ENCODE results near the gene ATXN1.

Gene ATXN1

DNA sequence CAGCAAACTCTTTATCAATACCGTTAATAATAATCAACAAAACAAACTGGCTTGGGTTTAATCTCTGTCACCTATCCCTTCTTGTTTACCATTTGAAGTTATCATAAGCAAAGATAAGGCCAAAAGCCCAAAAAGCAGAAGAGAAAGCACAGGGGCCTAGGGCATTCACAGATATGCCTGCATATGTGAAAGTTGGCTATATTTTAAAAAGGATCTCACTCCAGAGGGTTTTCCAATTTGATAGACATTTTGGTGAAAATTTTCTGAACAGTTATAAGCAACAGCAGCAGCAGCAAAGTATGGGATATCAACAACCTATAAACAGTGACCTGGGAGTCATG, 101.1 kb downstream of the ATXN1 start:
- no peak for DNase-seq
- H3K4me1 Mint-ChIP-seq = peaks cover 28% of the 10 kb centered on the region
- H3K9me3 Mint-ChIP-seq = peaks cover 13% of the 10 kb centered on the region
- no peak overlapping the region for H3K4me3 Mint-ChIP-seq
- H3K36me3 Mint-ChIP-seq (ENCODE audit: low read depth) = peaks cover 11% of the 10 kb centered on the region
- no peaks in the 10 kb centered on the region for H3K27me3 Mint-ChIP-seq (ENCODE audit: low read depth, poor library complexity)
- H3K27ac Mint-ChIP-seq = no peak overlapping the region
- TF ChIP-seq, protein P1, sequence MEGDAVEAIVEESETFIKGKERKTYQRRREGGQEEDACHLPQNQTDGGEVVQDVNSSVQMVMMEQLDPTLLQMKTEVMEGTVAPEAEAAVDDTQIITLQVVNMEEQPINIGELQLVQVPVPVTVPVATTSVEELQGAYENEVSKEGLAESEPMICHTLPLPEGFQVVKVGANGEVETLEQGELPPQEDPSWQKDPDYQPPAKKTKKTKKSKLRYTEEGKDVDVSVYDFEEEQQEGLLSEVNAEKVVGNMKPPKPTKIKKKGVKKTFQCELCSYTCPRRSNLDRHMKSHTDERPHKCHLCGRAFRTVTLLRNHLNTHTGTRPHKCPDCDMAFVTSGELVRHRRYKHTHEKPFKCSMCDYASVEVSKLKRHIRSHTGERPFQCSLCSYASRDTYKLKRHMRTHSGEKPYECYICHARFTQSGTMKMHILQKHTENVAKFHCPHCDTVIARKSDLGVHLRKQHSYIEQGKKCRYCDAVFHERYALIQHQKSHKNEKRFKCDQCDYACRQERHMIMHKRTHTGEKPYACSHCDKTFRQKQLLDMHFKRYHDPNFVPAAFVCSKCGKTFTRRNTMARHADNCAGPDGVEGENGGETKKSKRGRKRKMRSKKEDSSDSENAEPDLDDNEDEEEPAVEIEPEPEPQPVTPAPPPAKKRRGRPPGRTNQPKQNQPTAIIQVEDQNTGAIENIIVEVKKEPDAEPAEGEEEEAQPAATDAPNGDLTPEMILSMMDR (IDR thresholded peaks at IDR 0.05) = no peak

DNA sequence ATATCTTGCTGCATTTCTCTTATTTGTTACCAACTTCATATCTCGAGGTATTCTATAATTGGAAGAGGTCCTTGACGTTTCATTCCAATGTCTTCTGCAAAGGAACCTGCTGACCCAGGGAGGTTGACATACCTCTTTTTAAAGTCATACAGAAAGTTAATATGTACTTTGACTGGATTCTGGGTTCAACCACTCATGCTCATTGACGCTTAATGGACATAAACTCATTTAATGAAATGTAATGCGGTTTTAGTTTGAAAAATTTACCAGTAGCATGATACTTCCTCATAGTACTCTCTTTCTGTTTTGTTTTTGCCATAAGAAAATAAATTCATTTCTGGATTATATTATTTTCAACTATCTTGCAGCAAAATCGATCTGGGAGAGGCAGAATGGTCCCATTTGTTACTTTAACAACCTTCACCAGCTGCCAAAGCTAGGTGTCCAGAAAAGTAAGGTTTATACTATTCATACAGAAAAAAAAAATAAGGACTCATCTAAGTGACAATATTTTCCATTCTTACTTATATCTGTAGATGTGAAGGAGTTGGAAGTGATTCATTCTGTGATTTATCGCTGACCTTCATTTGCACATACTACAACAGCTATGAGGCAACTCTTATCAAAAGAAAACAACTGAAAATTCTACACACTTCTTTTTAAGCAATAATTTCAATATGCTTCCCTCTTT, 101.6 kb downstream of the ATXN1 start:
- Mint-ChIP-seq H3K27me3 (ENCODE audit: low read depth, poor library complexity) (no peaks in the 10 kb centered on the region), H3K36me3 (ENCODE audit: low read depth) (peaks cover 11% of the 10 kb centered on the region), H3K27ac (peak overlapping the region; percentile 90), H3K4me3 (no peak overlapping the region), H3K9me3 (peaks cover 13% of the 10 kb centered on the region), H3K4me1 (peaks cover 33% of the 10 kb centered on the region)
- no peak for DNase-seq
- TF ChIP-seq, protein P1 (IDR thresholded peaks at IDR 0.05) = no peak

DNA sequence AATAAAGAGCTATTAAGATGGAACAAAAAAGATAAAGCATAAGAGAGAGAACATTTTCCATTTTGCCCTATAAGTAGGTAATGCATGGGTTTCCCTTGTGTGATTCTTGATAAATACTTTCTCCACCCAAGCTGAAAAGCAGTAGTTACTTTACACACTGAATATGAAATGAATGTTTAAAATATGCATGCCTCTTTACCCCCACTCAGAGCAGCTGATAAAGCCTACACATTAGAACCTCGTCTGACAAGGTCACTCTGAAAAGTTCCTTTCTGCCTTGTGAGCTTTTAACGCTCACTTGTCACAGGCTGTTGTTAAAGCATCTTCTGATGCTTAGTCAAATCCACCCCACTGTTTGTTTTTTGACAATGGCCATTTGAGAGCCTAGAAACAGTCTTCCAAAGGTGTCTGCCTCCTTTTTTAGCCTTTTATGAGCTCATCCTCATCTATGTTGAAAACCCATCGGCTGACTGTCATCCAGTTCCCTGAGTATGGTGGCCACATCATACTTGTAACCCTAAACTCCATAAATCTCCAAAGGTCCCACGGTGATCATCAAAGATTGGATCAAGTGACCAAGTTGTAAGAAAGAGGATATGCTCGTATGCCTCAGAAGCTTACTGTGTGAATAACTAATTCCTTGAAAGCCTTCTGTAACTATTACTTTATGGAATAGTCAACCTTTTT, 102.8 kb downstream of the ATXN1 start:
- peak overlapping the region; percentile 18 for H3K4me3 Mint-ChIP-seq
- peaks cover 13% of the 10 kb centered on the region for H3K9me3 Mint-ChIP-seq
- peaks cover 11% of the 10 kb centered on the region for H3K36me3 Mint-ChIP-seq (ENCODE audit: low read depth)
- peak overlapping the region; percentile 90 for H3K27ac Mint-ChIP-seq
- H3K27me3 Mint-ChIP-seq (ENCODE audit: low read depth, poor library complexity) = no peaks in the 10 kb centered on the region
- TF ChIP-seq, protein P1 (IDR thresholded peaks at IDR 0.05) = no peak
- peaks cover 36% of the 10 kb centered on the region for H3K4me1 Mint-ChIP-seq
- no peak for DNase-seq

DNA sequence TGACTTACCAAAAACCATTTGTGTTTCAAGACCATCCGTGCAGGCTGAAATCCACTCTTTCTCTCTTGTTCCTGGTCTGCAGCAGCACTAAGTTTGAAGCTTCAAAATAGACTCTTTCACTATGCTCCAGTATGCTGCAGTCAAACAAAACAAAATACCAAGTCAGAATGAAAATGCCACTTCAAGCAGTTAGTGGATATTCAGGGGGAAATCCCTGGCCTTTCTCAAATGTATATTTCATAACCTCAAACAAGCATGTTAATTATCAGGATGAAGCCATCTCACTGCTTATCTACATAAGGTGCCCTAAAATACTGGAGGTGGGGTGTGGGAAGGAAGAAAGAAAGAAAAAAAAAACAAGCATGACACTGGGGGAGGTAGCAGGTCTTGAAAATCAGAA, 103.5 kb downstream of the ATXN1 start:
- Mint-ChIP-seq H3K4me1 (peaks cover 36% of the 10 kb centered on the region), H3K9me3 (peaks cover 13% of the 10 kb centered on the region), H3K27me3 (ENCODE audit: low read depth, poor library complexity) (no peaks in the 10 kb centered on the region), H3K27ac (peak overlapping the region; percentile 6), H3K36me3 (ENCODE audit: low read depth) (peaks cover 11% of the 10 kb centered on the region), H3K4me3 (no peak overlapping the region)
- DNase-seq = no peak
- TF ChIP-seq, protein P1 (IDR thresholded peaks at IDR 0.05) = no peak

DNA sequence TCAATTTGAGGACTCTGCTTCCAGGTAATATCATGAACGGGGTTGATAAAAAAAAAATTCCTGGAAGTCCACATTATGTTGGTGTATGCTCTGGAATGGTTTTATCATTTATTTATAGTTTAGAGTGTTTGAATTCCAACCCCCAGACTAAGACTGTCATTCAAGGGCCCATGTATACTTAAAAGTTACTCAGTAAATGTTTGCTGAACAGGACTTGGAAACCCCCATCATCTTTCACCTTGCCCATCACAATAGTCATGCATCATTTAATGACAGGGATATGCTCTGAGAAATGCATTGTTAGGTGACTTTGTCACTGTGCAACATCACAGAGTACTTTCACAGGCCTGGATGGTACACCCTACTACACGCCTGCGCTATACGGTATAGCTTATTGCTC, 104.8 kb downstream of the ATXN1 start:
- TF ChIP-seq, protein P1 (IDR thresholded peaks at IDR 0.05) = no peak
- no peak overlapping the region for H3K4me3 Mint-ChIP-seq
- no peak for DNase-seq
- peaks cover 6% of the 10 kb centered on the region for H3K9me3 Mint-ChIP-seq
- no peak overlapping the region for H3K27ac Mint-ChIP-seq
- H3K36me3 Mint-ChIP-seq (ENCODE audit: low read depth) = peaks cover 11% of the 10 kb centered on the region
- H3K4me1 Mint-ChIP-seq = peaks cover 36% of the 10 kb centered on the region
- H3K27me3 Mint-ChIP-seq (ENCODE audit: low read depth, poor library complexity) = no peaks in the 10 kb centered on the region

DNA sequence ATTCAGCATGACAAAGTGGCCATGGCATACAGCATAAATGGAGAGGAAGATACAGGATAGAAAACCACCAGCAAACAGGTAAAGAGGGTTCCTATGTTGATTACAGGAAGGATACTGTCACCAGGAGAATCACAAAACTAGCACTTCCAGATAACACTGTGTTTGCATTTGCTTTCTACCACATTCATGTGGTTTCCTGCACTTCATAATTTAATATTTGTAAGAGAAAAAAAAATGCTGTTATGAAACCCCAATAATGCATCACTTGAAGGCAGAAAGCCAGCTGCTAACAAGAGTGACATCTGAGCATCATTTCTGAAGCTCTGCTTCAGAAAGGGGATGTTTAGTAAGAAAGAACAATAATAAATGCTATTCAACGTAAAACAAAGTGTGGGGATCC, 106.6 kb downstream of the ATXN1 start:
- no peaks in the 10 kb centered on the region for H3K27me3 Mint-ChIP-seq (ENCODE audit: low read depth, poor library complexity)
- H3K4me1 Mint-ChIP-seq = peaks cover 46% of the 10 kb centered on the region
- TF ChIP-seq, protein P1 (IDR thresholded peaks at IDR 0.05) = no peak
- H3K9me3 Mint-ChIP-seq = no peaks in the 10 kb centered on the region
- H3K4me3 Mint-ChIP-seq = no peak overlapping the region
- peaks cover 9% of the 10 kb centered on the region for H3K36me3 Mint-ChIP-seq (ENCODE audit: low read depth)
- DNase-seq = no peak
- no peak overlapping the region for H3K27ac Mint-ChIP-seq
